ENCODE data around the gene ATP2B2.

- TF ChIP-seq RCOR1 (conservative IDR thresholded peaks at IDR 0.05; ENCODE audit: low read depth, low read length): no peak
- TF ChIP-seq RBBP5 (conservative IDR thresholded peaks at IDR 0.05): no peak
- TF ChIP-seq ZNF274 (IDR thresholded peaks at IDR 0.05; ENCODE audit: insufficient read depth, insufficient read length): no peak
- TF ChIP-seq, protein P1, sequence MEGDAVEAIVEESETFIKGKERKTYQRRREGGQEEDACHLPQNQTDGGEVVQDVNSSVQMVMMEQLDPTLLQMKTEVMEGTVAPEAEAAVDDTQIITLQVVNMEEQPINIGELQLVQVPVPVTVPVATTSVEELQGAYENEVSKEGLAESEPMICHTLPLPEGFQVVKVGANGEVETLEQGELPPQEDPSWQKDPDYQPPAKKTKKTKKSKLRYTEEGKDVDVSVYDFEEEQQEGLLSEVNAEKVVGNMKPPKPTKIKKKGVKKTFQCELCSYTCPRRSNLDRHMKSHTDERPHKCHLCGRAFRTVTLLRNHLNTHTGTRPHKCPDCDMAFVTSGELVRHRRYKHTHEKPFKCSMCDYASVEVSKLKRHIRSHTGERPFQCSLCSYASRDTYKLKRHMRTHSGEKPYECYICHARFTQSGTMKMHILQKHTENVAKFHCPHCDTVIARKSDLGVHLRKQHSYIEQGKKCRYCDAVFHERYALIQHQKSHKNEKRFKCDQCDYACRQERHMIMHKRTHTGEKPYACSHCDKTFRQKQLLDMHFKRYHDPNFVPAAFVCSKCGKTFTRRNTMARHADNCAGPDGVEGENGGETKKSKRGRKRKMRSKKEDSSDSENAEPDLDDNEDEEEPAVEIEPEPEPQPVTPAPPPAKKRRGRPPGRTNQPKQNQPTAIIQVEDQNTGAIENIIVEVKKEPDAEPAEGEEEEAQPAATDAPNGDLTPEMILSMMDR (IDR thresholded peaks at IDR 0.05 in 2 of 3, conservative IDR thresholded peaks at IDR 0.05 in 1 of 3; ENCODE audit: control insufficient read depth in 2 of 3, extremely low read depth in 1 of 3, insufficient read depth in 1 of 3, low read depth in 3 of 3, low read length in 3 of 3): 0 out of 6 replicates have a peak, but pooled peaks of 1 of the 3 experiments have one; percentile 2
- no peak for TF ChIP-seq BHLHE40 (IDR thresholded peaks at IDR 0.05; ENCODE audit: borderline replicate concordance in 1 of 2, low read depth in 2 of 2, low read length in 1 of 2)
- no peak for TF ChIP-seq PAX8 (IDR thresholded peaks at IDR 0.05)
- TF ChIP-seq BRCA1 (IDR thresholded peaks at IDR 0.05; ENCODE audit: low read depth, low read length): no peak
- TF ChIP-seq SP1 (IDR thresholded peaks at IDR 0.05; ENCODE audit: low read depth, low read length): no peak
- TF ChIP-seq, protein P2, sequence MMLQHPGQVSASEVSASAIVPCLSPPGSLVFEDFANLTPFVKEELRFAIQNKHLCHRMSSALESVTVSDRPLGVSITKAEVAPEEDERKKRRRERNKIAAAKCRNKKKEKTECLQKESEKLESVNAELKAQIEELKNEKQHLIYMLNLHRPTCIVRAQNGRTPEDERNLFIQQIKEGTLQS (IDR thresholded peaks at IDR 0.05; ENCODE audit: borderline replicate concordance, extremely low read depth, low read depth, low read length): no peak
- TF ChIP-seq KAT2A (conservative IDR thresholded peaks at IDR 0.05; ENCODE audit: control insufficient read depth, low read depth, low read length): no peak
- TF ChIP-seq POLR2A (IDR thresholded peaks at IDR 0.05; ENCODE audit: low read depth, low read length): no peak
Measured at GRCh38 chr3:10410383-10411002, 94.9 kb downstream of the ATP2B2 start.
